BLaER1 (cell line): ENCODE data around the gene CBFA2T2.

Experiments
- H3K27ac ChIP-seq: shearing (Covaris generic); formaldehyde crosslinking; 2 replicates; pipeline ENCODE4 v1.8.1; 2022
- H3K27me3 ChIP-seq: shearing (Covaris generic); formaldehyde crosslinking; 2 replicates; pipeline ENCODE4 v1.8.1; 2022
- H3K36me3 ChIP-seq: shearing (Covaris generic); formaldehyde crosslinking; 2 replicates; pipeline ENCODE4 v1.8.1; 2022
- H3K4me1 ChIP-seq: shearing (Covaris generic); formaldehyde crosslinking; 2 replicates; pipeline ENCODE4 v1.8.1; 2022
- H3K4me2 ChIP-seq: shearing (Covaris generic); formaldehyde crosslinking; 2 replicates; pipeline ENCODE4 v1.8.1; 2022
- H3K4me3 ChIP-seq: shearing (Covaris generic); formaldehyde crosslinking; 2 replicates; pipeline ENCODE4 v1.8.1; 2022
- H3K9ac ChIP-seq: shearing (Covaris generic); formaldehyde crosslinking; 2 replicates; pipeline ENCODE4 v1.8.1; 2022
- H3K9me3 ChIP-seq: shearing (Covaris generic); formaldehyde crosslinking; 2 replicates; pipeline ENCODE4 v1.8.1; 2022
- H4K20me1 ChIP-seq: shearing (Covaris generic); formaldehyde crosslinking; 2 replicates; pipeline ENCODE4 v1.8.1; 2022
- Cebpa-rat ChIP-seq: shearing (Covaris generic); IDR thresholded peaks from 2 replicates; pipeline ENCODE4 v1.8.1; 2022

Gene CBFA2T2

GRCh38 chr20:33681728-33682353 is 191.9 kb downstream of the CBFA2T2 start:
- Histone ChIP-seq H3K9ac (peak overlapping the region; percentile 72), H3K4me2 (peak overlapping the region; percentile 96), H3K9me3 (no peaks in the 10 kb centered on the region), H3K27me3 (no peaks in the 10 kb centered on the region), H4K20me1 (peaks cover 84% of the 10 kb centered on the region), H3K4me1 (peaks cover 76% of the 10 kb centered on the region), H3K27ac (peak overlapping the region; percentile 98), H3K4me3 (no peak overlapping the region), H3K36me3 (peaks cover 57% of the 10 kb centered on the region)
- no peak for TF ChIP-seq Cebpa-rat

- Histone ChIP-seq H3K4me3 (peak overlapping the region; percentile 92), H3K27ac (peak overlapping the region; percentile 98), H3K36me3 (peaks cover 29% of the 10 kb centered on the region), H3K4me2 (peak overlapping the region; percentile 96), H3K4me1 (peaks cover 91% of the 10 kb centered on the region), H4K20me1 (peaks cover 56% of the 10 kb centered on the region), H3K27me3 (no peaks in the 10 kb centered on the region), H3K9me3 (no peaks in the 10 kb centered on the region), H3K9ac (peak overlapping the region; percentile 97)
- TF ChIP-seq Cebpa-rat: no peak
These were observed 194.8 kb downstream of the CBFA2T2 start for GRCh38 chr20:33684533-33685327.

GRCh38 chr20:33685328-33686099 is 195.6 kb downstream of the CBFA2T2 start:
- Histone ChIP-seq H3K27ac (peak overlapping the region; percentile 98), H3K9me3 (no peaks in the 10 kb centered on the region), H3K4me2 (peak overlapping the region; percentile 96), H3K4me1 (peaks cover 90% of the 10 kb centered on the region), H4K20me1 (peaks cover 49% of the 10 kb centered on the region), H3K27me3 (no peaks in the 10 kb centered on the region), H3K36me3 (peaks cover 21% of the 10 kb centered on the region), H3K9ac (peak overlapping the region; percentile 97), H3K4me3 (peak overlapping the region; percentile 92)
- TF ChIP-seq Cebpa-rat: no peak

- Histone ChIP-seq H3K27ac (peak within 1 kb of the TSS; percentile 98), H3K4me2 (peak within 1 kb of the TSS; percentile 96), H4K20me1 (peaks cover 40% of the 10 kb centered on the region), H3K4me3 (peak within 1 kb of the TSS; percentile 92), H3K27me3 (no peaks in the 10 kb centered on the region), H3K9ac (peak within 1 kb of the TSS; percentile 97), H3K9me3 (no peaks in the 10 kb centered on the region), H3K4me1 (peaks cover 90% of the 10 kb centered on the region), H3K36me3 (peaks cover 13% of the 10 kb centered on the region)
- TF ChIP-seq Cebpa-rat: no peak
These were observed 196.4 kb downstream of the CBFA2T2 start, which contains the start of gene E2F1 for GRCh38 chr20:33686100-33686983. E2F1 (minus strand) TSS chr20:33686385; CDS start chr20:33686264, 121 bp downstream.

GRCh38 chr20:33686984-33687366 is 197.1 kb downstream of the CBFA2T2 start:
- H3K4me3 ChIP-seq: peak overlapping the region; percentile 92; the same call in 1 of the 2 replicates

GRCh38 chr20:33687370-33687915 is 197.5 kb downstream of the CBFA2T2 start:
- H3K27ac ChIP-seq: peak overlapping the region; percentile 85
- peak overlapping the region; percentile 79 for H3K4me2 ChIP-seq
- H3K4me3 ChIP-seq: no peak overlapping the region
- peaks cover 7% of the 10 kb centered on the region; the same call in 1 of the 2 replicates for H3K36me3 ChIP-seq
- H3K9ac ChIP-seq: peak overlapping the region; percentile 56
- no peak for TF ChIP-seq Cebpa-rat
- H3K4me1 ChIP-seq: peaks cover 90% of the 10 kb centered on the region
- no peaks in the 10 kb centered on the region for H3K9me3 ChIP-seq
- H4K20me1 ChIP-seq: peaks cover 29% of the 10 kb centered on the region
- H3K27me3 ChIP-seq: no peaks in the 10 kb centered on the region

More at GRCh38 chr20:33686984-33687366, 197.1 kb downstream of the CBFA2T2 start:
- Histone ChIP-seq H3K9me3 (no peaks in the 10 kb centered on the region), H3K27ac (peak overlapping the region; percentile 85), H3K36me3 (peaks cover 12% of the 10 kb centered on the region; the same call in 1 of the 2 replicates), H3K4me1 (peaks cover 90% of the 10 kb centered on the region), H3K4me2 (peak overlapping the region; percentile 79), H3K9ac (peak overlapping the region; percentile 56; the same call in 1 of the 2 replicates), H4K20me1 (peaks cover 34% of the 10 kb centered on the region), H3K27me3 (no peaks in the 10 kb centered on the region)
- TF ChIP-seq Cebpa-rat: no peak

GRCh38 chr20:33687993-33688937 is 198.4 kb downstream of the CBFA2T2 start:
- Histone ChIP-seq H3K4me2 (peak overlapping the region; percentile 79), H3K27ac (peak overlapping the region; percentile 85), H3K4me3 (no peak overlapping the region), H3K4me1 (peaks cover 90% of the 10 kb centered on the region), H4K20me1 (peaks cover 21% of the 10 kb centered on the region), H3K9me3 (no peaks in the 10 kb centered on the region), H3K27me3 (no peaks in the 10 kb centered on the region), H3K9ac (peak overlapping the region; percentile 56; the same call in 1 of the 2 replicates), H3K36me3 (peaks cover 5% of the 10 kb centered on the region; the same call in 1 of the 2 replicates)
- TF ChIP-seq Cebpa-rat: no peak
